Measurements from ENCODE around the gene TRPM3. TPM values are rescaled to one million over a fixed set of nuclear protein-coding genes. Genes with fewer than 3 reads are reported as not detected.

The TRPM3 gene
- total RNA-seq, 3 donors from 2014 or later (not counting 1 experiment from before 2014, with no cell fraction given): not detected

GRCh38 chr9:70479880-70480291, 641.5 kb downstream of the TRPM3 start:
- H3K27ac ChIP-seq (ENCODE audit: low read length): no peak overlapping the region

More at GRCh38 chr9:70479880-70480291, 641.5 kb downstream of the TRPM3 start:
- Histone ChIP-seq H3K36me3 (ENCODE audit: control insufficient read depth, insufficient read depth, low read length) (no peaks in the 10 kb centered on the region), H3K27me3 (ENCODE audit: control insufficient read depth, insufficient read depth, low read length) (no peaks in the 10 kb centered on the region), H3K9me3 (ENCODE audit: control insufficient read depth, insufficient read depth, low read length) (no peaks in the 10 kb centered on the region), H3K4me1 (ENCODE audit: control insufficient read depth, insufficient read depth, low read length) (no peaks in the 10 kb centered on the region), H3K4me3 (ENCODE audit: low read length) (no peak overlapping the region)
- Mint-ChIP-seq H3K27ac (no peak overlapping the region), H3K36me3 (no peaks in the 10 kb centered on the region), H3K4me1 (peaks cover 4 to 5% of the 10 kb centered on the region in 2 donors), H3K27me3 (ENCODE audit: low read depth in 2 of 2) (peaks cover 0 to 4% of the 10 kb centered on the region in 2 donors), H3K4me3 (no peak overlapping the region), H3K9me3 (no peaks in the 10 kb centered on the region)
- intact Hi-C loops (cut with micrococcal nuclease): no loop called here
- ATAC-seq (no peak), DNase-seq (no peak)
- 86% methylated on average over 5 of the region's 5 CpGs for WGBS (ENCODE audit: insufficient coverage)
- TF ChIP-seq CTCF (IDR thresholded peaks at IDR 0.05): no peak
